EH (cell line): ENCODE measurements around the gene TMEM271.

Source experiments
- DNase-seq: peaks from one replicate; pipeline ENCODE4 v3.0.0-alpha.2; 2015; ENCODE audit warnings: low read depth

The TMEM271 gene

GRCh38 chr4:532588-533317 is 43.3 kb downstream of the TMEM271 start:
- no peak for DNase-seq

GRCh38 chr4:531721-532565 is 44.2 kb downstream of the TMEM271 start:
- no peak for DNase-seq

GRCh38 chr4:531076-531475 is 45.0 kb downstream of the TMEM271 start:
- DNase-seq, result no peak

- no peak for DNase-seq
These were observed 45.9 kb downstream of the TMEM271 start for GRCh38 chr4:530017-530781.

- no peak for DNase-seq
These were observed 46.5 kb downstream of the TMEM271 start for GRCh38 chr4:529563-529962.

- DNase-seq, result no peak
These were observed 47.3 kb downstream of the TMEM271 start for GRCh38 chr4:528835-529234.

- DNase-seq, result no peak
These were observed 47.8 kb downstream of the TMEM271 start for GRCh38 chr4:528296-528695.

- DNase-seq, result no peak
These were observed 49.1 kb downstream of the TMEM271 start for GRCh38 chr4:526971-527460.

GRCh38 chr4:526189-526909 is 49.7 kb downstream of the TMEM271 start:
- DNase-seq, result no peak

- DNase-seq, result no peak
These were observed 50.4 kb downstream of the TMEM271 start for GRCh38 chr4:525660-526059.

- no peak for DNase-seq
These were observed 51.9 kb downstream of the TMEM271 start for GRCh38 chr4:524196-524595.
